MM.1S (cell line): ENCODE data around the gene EP400.

Experiments used
- CTCF ChIP-seq: fragments of 300-600 bp; sonication (generic); IDR thresholded peaks from 2 replicates; pipeline ENCODE4 v1.5.1; 2016; ENCODE audit warnings: antibody characterized with exemption, low read length, mixed read lengths
- EZH2 ChIP-seq: fragments of 300-600 bp; sonication (generic); optimal IDR thresholded peaks from 2 replicates; pipeline ENCODE3; 2017; ENCODE audit warnings: low read depth, mild to moderate bottlenecking, antibody characterized with exemption, low read length, mixed read lengths
- EZH2phosphoT487 ChIP-seq: fragments of 300-600 bp; sonication (generic); IDR thresholded peaks from 2 replicates; pipeline ENCODE4 v1.6.1; 2018; ENCODE audit warnings: antibody characterized with exemption, low read length

GRCh38 chr12:132125736-132126135 lies 176.0 kb downstream of the EP400 start:
- TF ChIP-seq CTCF (no peak), EZH2 (no peak), EZH2phosphoT487 (no peak)
